Transverse colon (tissue), 3 donors: ENCODE data around the gene TOB1.

Experiments used
- POLR2A ChIP-seq: fragments of 450-650 bp; IDR thresholded peaks from one replicate; pipeline ENCODE4 v1.6.1; 2016; ENCODE audit warnings: antibody characterized with exemption, mild to moderate bottlenecking, moderate library complexity
- TF ChIP-seq, protein P1 (sequence below), 5 experiments: fragments of 200-600 bp in 3 of 5; fragments of 450-650 bp in 2 of 5; sonication (generic) in 3 of 5; IDR thresholded peaks; 1 replicate in 2 of 5; 2 replicates in 3 of 5; pipeline ENCODE4 v1.5.1; 2016 to 2017; ENCODE audit warnings: antibody characterized with exemption in 5 of 5, inconsistent platforms in 3 of 5, mild to moderate bottlenecking in 2 of 5, moderate library complexity in 1 of 5

DNA sequence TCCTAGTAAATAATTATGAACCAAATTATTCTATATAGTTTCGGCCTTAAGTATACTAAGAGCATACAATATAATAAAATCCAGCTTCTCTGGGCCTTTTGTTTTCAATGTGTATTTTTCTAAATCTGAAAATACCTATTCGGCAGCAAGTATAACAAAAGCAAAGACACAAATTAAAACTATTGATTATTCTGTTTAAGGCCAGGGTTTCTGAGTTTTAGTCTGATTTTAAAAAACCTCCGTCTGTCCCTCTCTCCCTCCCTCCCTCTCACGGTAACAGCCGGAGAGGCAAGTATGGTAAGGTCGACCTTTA, 1.5 kb downstream of the TOB1 start:
- TF ChIP-seq, protein P1, sequence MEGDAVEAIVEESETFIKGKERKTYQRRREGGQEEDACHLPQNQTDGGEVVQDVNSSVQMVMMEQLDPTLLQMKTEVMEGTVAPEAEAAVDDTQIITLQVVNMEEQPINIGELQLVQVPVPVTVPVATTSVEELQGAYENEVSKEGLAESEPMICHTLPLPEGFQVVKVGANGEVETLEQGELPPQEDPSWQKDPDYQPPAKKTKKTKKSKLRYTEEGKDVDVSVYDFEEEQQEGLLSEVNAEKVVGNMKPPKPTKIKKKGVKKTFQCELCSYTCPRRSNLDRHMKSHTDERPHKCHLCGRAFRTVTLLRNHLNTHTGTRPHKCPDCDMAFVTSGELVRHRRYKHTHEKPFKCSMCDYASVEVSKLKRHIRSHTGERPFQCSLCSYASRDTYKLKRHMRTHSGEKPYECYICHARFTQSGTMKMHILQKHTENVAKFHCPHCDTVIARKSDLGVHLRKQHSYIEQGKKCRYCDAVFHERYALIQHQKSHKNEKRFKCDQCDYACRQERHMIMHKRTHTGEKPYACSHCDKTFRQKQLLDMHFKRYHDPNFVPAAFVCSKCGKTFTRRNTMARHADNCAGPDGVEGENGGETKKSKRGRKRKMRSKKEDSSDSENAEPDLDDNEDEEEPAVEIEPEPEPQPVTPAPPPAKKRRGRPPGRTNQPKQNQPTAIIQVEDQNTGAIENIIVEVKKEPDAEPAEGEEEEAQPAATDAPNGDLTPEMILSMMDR (IDR thresholded peaks at IDR 0.05) = peak in 2 of 5 experiments; percentile 11 to 27
- TF ChIP-seq POLR2A = no peak
